Effector CD8-positive, alpha-beta T cell (primary cell): ENCODE data around the gene CKAP2.
A peak's percentile ranks its signal among the peaks of the same experiment; 100 is the strongest.
"Not testable (repeated sequence)": the region's sequence is repeated elsewhere in the genome, so short reads cannot be mapped to it uniquely, and the experiment has no call there.

ENCODE experiments used
- DNase-seq: peaks from one replicate; lab custom pipeline; 2025; lab: John Stamatoyannopoulos, UW

CKAP2 gene

DNA sequence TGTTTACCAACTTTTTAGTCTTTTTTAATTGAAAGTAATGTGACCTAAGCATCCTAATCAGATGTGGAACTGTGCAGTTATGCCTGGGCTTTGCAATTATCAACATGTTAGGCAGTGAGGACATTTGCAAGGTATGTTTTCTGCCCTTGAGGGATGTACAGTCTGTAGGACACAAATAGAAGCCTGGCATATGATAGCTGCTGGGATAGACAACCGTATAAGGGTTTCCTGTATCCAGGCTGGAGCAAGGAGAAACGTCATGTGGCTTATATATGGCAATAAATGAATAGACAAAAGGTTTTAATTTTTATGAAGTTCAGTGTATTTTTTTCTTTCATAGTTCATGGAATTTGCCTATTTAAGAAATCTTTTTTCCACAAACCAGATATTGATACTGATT is 2.8 kb upstream of the CKAP2 start:
- DNase-seq: no peak

DNA sequence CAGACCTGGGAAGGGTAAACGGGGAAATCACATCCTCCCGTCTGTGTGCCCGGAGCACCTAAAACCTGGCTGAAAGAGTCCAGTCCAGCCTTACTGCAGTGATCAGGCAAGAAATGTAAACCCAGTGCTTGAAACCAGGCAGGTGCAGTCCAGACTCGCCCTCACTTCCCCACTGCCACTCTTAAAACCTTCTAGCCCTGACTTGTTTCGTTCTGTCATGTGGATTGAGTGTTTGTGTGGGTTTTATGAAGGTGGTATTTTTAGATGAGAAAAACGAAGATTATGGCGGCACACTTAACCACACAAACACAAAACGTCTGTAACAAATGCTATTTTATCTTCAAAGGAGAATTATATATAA is 839 bp upstream of the CKAP2 start:
- DNase-seq: no peak

DNA sequence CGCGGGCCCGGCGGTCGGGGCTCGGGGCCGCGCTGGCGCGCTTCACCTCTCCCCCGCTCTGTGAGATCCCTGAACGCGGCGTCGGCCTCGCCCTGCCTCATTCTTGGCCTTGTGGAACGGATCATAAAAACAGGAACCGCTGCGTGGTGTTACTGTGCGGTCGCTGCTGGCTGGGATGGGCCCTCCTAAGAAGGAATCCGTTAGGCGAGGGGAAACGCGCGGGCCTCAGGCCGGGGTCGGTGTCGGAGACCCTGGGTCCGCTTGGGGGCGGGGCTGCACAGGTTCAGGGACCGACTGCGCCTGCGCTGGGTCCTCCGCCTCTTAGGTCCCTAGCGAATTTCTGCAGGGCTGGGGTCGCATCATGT is 381 bp downstream of the CKAP2 start:
- peak; percentile 71 for DNase-seq

- no peak for DNase-seq
These were observed 4.4 kb downstream of the CKAP2 start for GRCh38 chr13:52459668-52460067.

GRCh38 chr13:52461265-52461664 is 6.0 kb downstream of the CKAP2 start:
- no peak for DNase-seq

- no peak for DNase-seq
These were observed 8.2 kb downstream of the CKAP2 start for GRCh38 chr13:52463526-52463925.

DNA sequence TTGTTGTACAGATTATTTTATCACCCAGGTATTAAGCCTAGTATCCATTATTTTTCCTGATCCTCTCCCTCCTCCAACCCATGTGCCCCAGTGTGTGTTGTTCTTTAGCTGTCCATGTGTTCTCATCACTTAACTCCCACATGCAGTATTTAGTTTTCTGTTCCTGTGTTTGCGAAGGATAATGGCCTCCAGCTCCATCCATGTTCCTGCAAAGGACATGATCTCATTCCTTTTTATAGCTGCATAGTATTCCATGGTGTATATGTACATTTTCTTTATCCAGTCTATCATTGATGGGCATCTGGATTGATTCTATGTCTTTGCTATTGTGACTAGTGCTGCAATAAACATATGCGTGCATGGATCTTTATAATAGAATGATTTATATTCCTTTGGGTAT is 13.2 kb downstream of the CKAP2 start:
- DNase-seq: not testable (repeated sequence)

GRCh38 chr13:52480677-52481428 is 25.6 kb downstream of the CKAP2 start:
- DNase-seq: not testable (repeated sequence)

- DNase-seq: not testable (repeated sequence)
These were observed 31.8 kb downstream of the CKAP2 start for GRCh38 chr13:52487078-52487477.

- not testable (repeated sequence) for DNase-seq
These were observed 33.5 kb downstream of the CKAP2 start for GRCh38 chr13:52488763-52489162.

- DNase-seq: not testable (repeated sequence)
These were observed 35.7 kb downstream of the CKAP2 start for GRCh38 chr13:52491015-52491414.

DNA sequence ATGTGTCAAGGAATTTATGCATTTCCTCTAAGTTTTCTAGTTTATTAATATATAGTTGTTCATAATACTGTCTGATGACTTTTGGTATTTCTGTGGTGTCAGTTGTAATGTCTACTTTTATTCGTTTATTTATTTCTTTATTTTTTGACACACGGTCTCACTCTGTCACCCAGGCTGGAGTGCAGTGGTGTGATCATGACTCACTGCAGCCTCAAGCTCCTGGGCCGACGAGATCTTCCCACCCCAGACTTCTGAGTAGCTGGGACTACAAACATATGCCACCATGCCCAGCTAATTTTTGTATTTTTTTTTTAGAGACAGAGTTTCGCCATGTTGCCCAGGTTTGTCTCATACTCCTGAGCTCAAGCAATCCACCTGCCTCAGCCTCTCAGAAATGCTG is 39.0 kb downstream of the CKAP2 start:
- not testable (repeated sequence) for DNase-seq

- DNase-seq: not testable (repeated sequence)
These were observed 42.7 kb downstream of the CKAP2 start for GRCh38 chr13:52497979-52498378.

DNA sequence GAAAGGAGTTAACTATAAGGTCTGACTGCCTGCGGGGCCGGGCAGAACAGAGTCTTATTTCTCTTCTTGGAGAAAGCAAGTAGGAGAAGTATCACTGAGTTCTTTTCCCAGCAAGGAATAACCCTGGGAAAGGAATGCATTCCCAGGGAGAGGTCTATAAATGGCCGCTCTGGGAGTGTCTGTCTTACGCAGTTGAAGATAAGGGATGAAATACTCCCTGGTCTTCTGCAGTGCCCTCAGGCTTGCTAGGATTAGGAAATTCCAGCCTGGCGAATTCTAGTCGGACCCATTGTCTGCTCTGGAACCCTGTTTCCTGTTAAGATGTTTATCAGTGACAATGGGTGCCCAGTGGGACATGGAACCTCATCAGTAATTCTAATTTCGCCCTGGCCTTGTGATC is 47.0 kb downstream of the CKAP2 start:
- not testable (repeated sequence) for DNase-seq

DNA sequence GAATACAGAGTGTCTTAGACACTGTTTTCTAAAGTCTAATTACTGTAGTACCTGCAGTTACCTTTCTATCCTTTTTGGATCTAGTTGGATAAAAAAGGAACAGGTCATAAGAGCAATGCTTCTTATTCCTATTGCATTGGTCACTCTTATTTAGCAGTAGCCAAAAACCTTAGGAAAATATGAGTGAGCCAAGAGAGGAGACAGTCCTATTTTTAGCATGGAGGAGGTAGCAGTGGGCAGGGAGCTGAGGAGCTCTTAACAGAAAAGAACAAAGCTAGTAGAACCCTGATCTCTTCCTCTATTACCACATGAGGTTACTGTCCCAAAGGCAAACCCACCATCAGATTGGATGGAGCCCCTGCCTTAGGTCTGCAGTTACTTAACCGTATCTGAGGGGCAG is 50.6 kb downstream of the CKAP2 start:
- not testable (repeated sequence) for DNase-seq

- DNase-seq: not testable (repeated sequence)
These were observed 54.3 kb downstream of the CKAP2 start for GRCh38 chr13:52509532-52509931.

DNA sequence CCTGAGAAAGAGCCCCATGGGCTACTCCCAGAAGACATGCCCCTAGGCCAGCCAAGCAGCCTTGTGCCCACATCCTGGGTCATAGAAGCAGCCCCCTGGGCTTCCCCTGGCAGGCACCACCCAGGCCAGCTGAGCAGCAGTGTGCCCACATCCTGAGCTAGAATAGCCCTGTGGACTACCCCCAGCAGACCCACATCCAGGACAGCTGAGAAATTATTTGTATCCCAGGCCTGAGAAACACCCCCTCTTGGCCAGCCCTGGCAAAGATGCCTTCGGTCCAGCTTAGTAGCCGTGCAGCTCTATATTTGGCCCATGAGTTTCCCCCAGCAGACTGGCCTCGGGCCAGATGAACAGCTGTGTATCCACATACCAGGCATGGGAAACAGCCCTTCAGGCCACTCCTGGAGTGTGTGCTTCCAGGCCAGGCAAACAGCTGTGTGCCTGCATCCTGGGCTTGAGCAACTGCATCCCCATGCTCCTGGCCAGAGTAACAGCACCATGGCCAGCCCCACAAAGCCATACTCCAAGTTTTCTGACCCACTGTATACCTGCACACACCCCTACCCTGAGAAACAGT is 55.0 kb downstream of the CKAP2 start:
- DNase-seq: not testable (repeated sequence)

DNA sequence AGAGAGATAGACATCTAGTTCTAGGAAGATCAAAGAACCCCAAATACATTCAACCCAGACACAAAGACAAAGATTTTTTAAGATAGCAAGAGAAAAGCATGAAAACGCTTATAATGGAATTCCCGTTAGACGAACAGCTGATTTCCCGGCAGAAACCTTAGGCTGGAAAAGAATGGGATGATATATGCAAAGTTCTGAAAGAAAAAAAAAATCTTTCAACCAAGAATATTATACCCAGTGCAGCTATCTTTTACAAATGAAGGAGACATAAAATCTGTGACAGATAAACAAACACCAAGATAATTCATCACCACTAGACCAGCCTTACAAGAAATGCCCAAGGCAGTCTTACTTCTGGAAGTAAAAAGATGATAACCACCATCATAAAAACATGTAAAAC is 56.3 kb downstream of the CKAP2 start:
- not testable (repeated sequence) for DNase-seq

GRCh38 chr13:52513957-52514596 is 58.8 kb downstream of the CKAP2 start:
- DNase-seq: not testable (repeated sequence)

DNA sequence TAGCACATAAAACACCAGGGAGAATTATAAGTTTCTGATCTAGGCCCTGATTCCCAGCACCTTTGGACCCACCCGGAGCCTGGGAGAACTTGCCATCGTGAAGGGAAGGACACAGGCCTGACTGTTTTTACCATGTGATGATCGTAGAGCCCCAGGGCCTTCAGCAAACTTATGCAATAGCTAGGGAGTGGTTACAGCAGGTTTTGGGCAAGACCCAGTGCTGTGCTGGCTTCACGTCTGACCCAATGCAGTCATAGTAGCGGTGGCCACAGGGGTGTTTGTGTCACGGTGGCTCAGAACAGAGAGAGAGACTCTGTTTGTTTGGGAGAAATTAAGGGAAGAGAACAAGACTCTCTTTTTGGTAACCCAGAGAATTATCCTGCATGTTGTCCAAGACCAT is 68.0 kb downstream of the CKAP2 start:
- DNase-seq: not testable (repeated sequence)
